ENCODE measurements around the gene MYO5A. TPM values are rescaled to one million over a fixed set of nuclear protein-coding genes. Genes with fewer than 3 reads are reported as not detected.

MYO5A gene
- total and polyA plus RNA-seq, 8 donors, result 2.4 to 11.9 (median 8.1) TPM

- ATAC-seq, result no peak
- intact Hi-C loops (cut with DNase I), result no loop called here
- no peak for FAIRE-seq
Observed at GRCh38 chr15:52301265-52301847, 227.3 kb downstream of the MYO5A start.

GRCh38 chr15:52295421-52296001 lies 233.2 kb downstream of the MYO5A start, which contains the start of gene MYO5C:
TSS of gene MYO5C (minus strand) at chr15:52295804. CDS start at chr15:52295636, 168 bp downstream.
- ATAC-seq (peak; percentile 93 to 96 (median 95)), FAIRE-seq (no peak), DNase-seq (peak; percentile 95 to 98 (median 96))
- Histone ChIP-seq H3K9me3 (no peaks in the 10 kb centered on the region), H3K4me3 (peak within 1 kb of the TSS; percentile 51 to 91 (median 80)), H3K36me3 (no peaks in the 10 kb centered on the region), H3K4me1 (peaks cover under 1 to 22% (median 9%) of the 10 kb centered on the region in 3 donors), H3K27me3 (no peaks in the 10 kb centered on the region), H3K27ac (peak within 1 kb of the TSS; percentile 87 to 93 (median 90))
- intact Hi-C loops (cut with DNase I), result no loop called here
- 0% methylated on average over 41 to 65 of the region's 65 CpGs for WGBS, 2 donors
- no peak for TF ChIP-seq CTCF (IDR thresholded peaks at IDR 0.05)

More at GRCh38 chr15:52301265-52301847, 227.3 kb downstream of the MYO5A start:
- no peaks in the 10 kb centered on the region for H3K27me3 ChIP-seq
- H3K36me3 ChIP-seq, result no peaks in the 10 kb centered on the region
- no peak overlapping the region for H3K27ac ChIP-seq
- H3K4me3 ChIP-seq, result no peak overlapping the region
- no peaks in the 10 kb centered on the region for H3K9me3 ChIP-seq
- H3K4me1 ChIP-seq, result no peaks in the 10 kb centered on the region
- DNase-seq, result no peak
- 81 to 95% methylated on average over 2 of the region's 2 CpGs for WGBS, 2 donors
- no peak for TF ChIP-seq CTCF (IDR thresholded peaks at IDR 0.05)

GRCh38 chr15:52294881-52295420 lies 233.7 kb downstream of the MYO5A start:
- intact Hi-C loops (cut with DNase I), result no loop called here
- Histone ChIP-seq H3K9me3 (no peaks in the 10 kb centered on the region), H3K27me3 (no peaks in the 10 kb centered on the region), H3K4me1 (peaks cover 6 to 24% (median 13%) of the 10 kb centered on the region in 3 donors), H3K36me3 (no peaks in the 10 kb centered on the region), H3K27ac (peak overlapping the region; percentile 87 to 93 (median 90)), H3K4me3 (peak overlapping the region; percentile 51 to 91 (median 80))
- no peak for TF ChIP-seq CTCF (IDR thresholded peaks at IDR 0.05)
- DNase-seq (peak in 3 of 6 donors; percentile 11 to 31 (median 27)), ATAC-seq (peak; percentile 19 to 39 (median 28)), FAIRE-seq (no peak)
- WGBS, 2 donors, result 2% methylated on average over 25 to 32 of the region's 32 CpGs

- peak in 5 of 6 donors; percentile 49 to 56 (median 52) for DNase-seq
- TF ChIP-seq CTCF (IDR thresholded peaks at IDR 0.05), result no peak
- peak overlapping the region; percentile 16 to 93 (median 55) for H3K27ac ChIP-seq
- peak; percentile 20 to 31 (median 24) for ATAC-seq
- no peaks in the 10 kb centered on the region for H3K36me3 ChIP-seq
- WGBS, 2 donors, result 18 to 19% methylated on average over 7 of the region's 7 CpGs
- H3K9me3 ChIP-seq, result no peaks in the 10 kb centered on the region
- H3K4me3 ChIP-seq, result peak overlapping the region in 2 of 4 donors; percentile 72 to 89
- intact Hi-C loops (cut with DNase I), result no loop called here
- H3K27me3 ChIP-seq, result no peaks in the 10 kb centered on the region
- no peak for FAIRE-seq
- peaks cover 23 to 42% (median 32%) of the 10 kb centered on the region in 3 donors for H3K4me1 ChIP-seq
Observed at GRCh38 chr15:52292780-52293392, 235.8 kb downstream of the MYO5A start.
